ENCODE data around the gene ZNF133. TPM values are rescaled to one million over a fixed set of nuclear protein-coding genes. Genes with fewer than 3 reads are reported as not detected.

Gene ZNF133
- total RNA-seq (2021; ENCODE audit: unreplicated experiment) (8.2 TPM), Bru-seq, nascent RNA (percentile 65 among the genes with signal in this experiment), BruChase-seq, experiment 1, labeled RNA remaining after a 2-hour chase (percentile 86 among the genes with signal in this experiment), BruChase-seq, experiment 2, labeled RNA remaining after a 6-hour chase (percentile 64 among the genes with signal in this experiment)
- 10.7 TPM for polyA plus RNA-seq (2012; ENCODE audit: insufficient read length)
- long read RNA-seq, partial matches to known transcripts, result 0 of 11 reads
- long read RNA-seq, other reads (novel, unspliced or antisense), result 10 of 11 reads

- BruUV-seq (replicated peaks), result no TSS peak
- CTCF ChIA-PET, result no interaction called here
- intact Hi-C loops (cut with micrococcal nuclease; ENCODE audit: unreplicated experiment), result loop anchor here (5.0 kb wide), 1 partner anchor 179 kb away; the partner anchor contains the start of genes DZANK1 and POLR3F
These were observed at the start of gene ZNF133 for GRCh38 chr20:18287915-18288748. TSS of gene ZNF133 (plus strand) at chr20:18288527. CDS start at chr20:18305687, 17,160 bp downstream.

More at GRCh38 chr20:18287915-18288748, at the start of gene ZNF133:
- H3K27ac ChIP-seq (ENCODE audit: low read length), result peak within 1 kb of the TSS; percentile 90
- peaks cover 17% of the 10 kb centered on the region for H3K9me3 ChIP-seq (ENCODE audit: control insufficient read depth, insufficient read depth, low read depth, low read length)
- peak; percentile 87 for DNase-seq (ENCODE audit: low read depth, low spot score)
- TF ChIP-seq CTCF (IDR thresholded peaks at IDR 0.05), result peak; percentile 9; the same call in 1 of the 2 replicates
- TF ChIP-seq REST (IDR thresholded peaks at IDR 0.05; ENCODE audit: insufficient read depth in 1 of 2, low read depth in 2 of 2, low read length in 1 of 2), result peak in 1 of 2 experiments; percentile 36; a peak in 1 of 4 replicates
- peak; percentile 64; the same call in 1 of the 2 replicates for TF ChIP-seq SIN3A (IDR thresholded peaks at IDR 0.05; ENCODE audit: borderline replicate concordance, insufficient read depth, low read depth, low read length)
- peak; percentile 85 for TF ChIP-seq POLR2AphosphoS5 (IDR thresholded peaks at IDR 0.05; ENCODE audit: low read depth, low read length)
- 0 out of 2 replicates have a peak, but pooled peaks have one; percentile 35 for TF ChIP-seq TCF7L2 (IDR thresholded peaks at IDR 0.05; ENCODE audit: low read depth, low read length)
- no peaks in the 10 kb centered on the region for H3K27me3 ChIP-seq (ENCODE audit: control insufficient read depth, insufficient read depth, low read length)
- H3K36me3 ChIP-seq (ENCODE audit: control insufficient read depth, insufficient read depth, low read length), result no peaks in the 10 kb centered on the region
- POLR2A ChIA-PET, result interaction anchor here (0.7 kb wide), 1 partner anchor 119 kb away, joined by 4 read pairs; no protein-coding TSS in a partner anchor
- peak within 1 kb of the TSS; percentile 95 for H3K4me3 ChIP-seq (ENCODE audit: low read depth in 2 of 2, low read length in 2 of 2)
- peaks cover 2% of the 10 kb centered on the region; the same call in 1 of the 2 replicates for H3K4me1 ChIP-seq (ENCODE audit: control insufficient read depth, insufficient read depth, low read length)
- in situ Hi-C loops (cut with HindIII; ENCODE audit: low pct_unique_long_range_greater_than_20kb, low sequenced_read_pairs), result no loop called here
- ATAC-seq, result peak; percentile 98

All from Panc1 (cell line).